OCI-LY7 (cell line): ENCODE results near the gene C10orf143. TPM values are rescaled to one million over a fixed set of nuclear protein-coding genes. Genes with fewer than 3 reads are reported as not detected.

ENCODE experiments used
- BruUV-seq: library from RNA; stranded (reverse); fragments of 400-500 nt; replicated peaks from 2 replicates; lab custom pipeline; 2021; lab: Mats Ljungman, UMichigan
- CTCF ChIA-PET: fragments of 300-600 bp; sonication (Branson Sonifier 250); formaldehyde crosslinking; loops from one replicate; lab custom pipeline; 2022; ENCODE audit warnings: antibody characterized with exemption; ENCODE audit not compliant: unreplicated experiment; lab: Charles Lee
- POLR2A ChIA-PET: fragments of 300-600 bp; sonication (Branson Sonifier 250); formaldehyde crosslinking; loops from one replicate; lab custom pipeline; 2022; ENCODE audit warnings: antibody characterized with exemption; lab: Charles Lee
- DNase-seq: peaks from one replicate; pipeline ENCODE4 v3.0.0-alpha.2; 2015; ENCODE audit warnings: low spot score
- H2AFZ ChIP-seq: fragments of 200-600 bp; sonication (generic), shearing (Covaris generic); 2 replicates; pipeline ENCODE4 v1.6.1; 2014; ENCODE audit warnings: mild to moderate bottlenecking, antibody characterized with exemption, low read length, moderate library complexity
- H3K27ac ChIP-seq: fragments of 200-600 bp; sonication (generic); 2 replicates; pipeline ENCODE4 v1.5.1; 2014; ENCODE audit warnings: mixed run types, low read depth, mild to moderate bottlenecking, moderate library complexity, low read length, inconsistent platforms; ENCODE audit not compliant: poor library complexity, severe bottlenecking
- H3K36me3 ChIP-seq: fragments of 200-600 bp; sonication (generic); 2 replicates; pipeline ENCODE4 v1.6.1; 2014; ENCODE audit warnings: mild to moderate bottlenecking, antibody characterized with exemption, low read length, moderate library complexity, mixed read lengths; ENCODE audit not compliant: insufficient read depth
- H3K4me1 ChIP-seq: fragments of 200-600 bp; sonication (generic); 2 replicates; pipeline ENCODE4 v1.5.1; 2014; ENCODE audit warnings: mild to moderate bottlenecking, low read length; ENCODE audit not compliant: insufficient read depth, poor library complexity, severe bottlenecking
- H3K4me2 ChIP-seq: fragments of 200-600 bp; sonication (generic); 2 replicates; pipeline ENCODE4 v1.6.1; 2014; ENCODE audit warnings: mild to moderate bottlenecking, low read length
- H3K4me3 ChIP-seq: fragments of 200-600 bp; sonication (generic); 2 replicates; pipeline ENCODE4 v1.5.1; 2014; ENCODE audit warnings: mild to moderate bottlenecking, low read depth, low read length; ENCODE audit not compliant: poor library complexity, severe bottlenecking
- H3K79me2 ChIP-seq: fragments of 200-600 bp; sonication (generic); 2 replicates; pipeline ENCODE4 v1.6.1; 2016; ENCODE audit warnings: low read depth, mild to moderate bottlenecking, low read length, moderate library complexity, mixed read lengths; ENCODE audit not compliant: insufficient read depth
- H3K9me2 ChIP-seq: fragments of 200-600 bp; sonication (generic); 2 replicates; pipeline ENCODE4 v1.6.1; 2016; ENCODE audit warnings: mild to moderate bottlenecking, low read length, mixed read lengths; ENCODE audit not compliant: insufficient read depth
- H3K9me3 ChIP-seq: fragments of 200-600 bp; sonication (generic); 2 replicates; pipeline ENCODE4 v1.6.1; 2014; ENCODE audit warnings: mild to moderate bottlenecking, mixed run types, low read length, mixed read lengths
- H4K20me1 ChIP-seq: fragments of 200-600 bp; sonication (generic); 2 replicates; pipeline ENCODE4 v1.6.1; 2014; ENCODE audit warnings: mild to moderate bottlenecking, antibody characterized with exemption, low read length, moderate library complexity, mixed read lengths; ENCODE audit not compliant: insufficient read depth
- EZH2phosphoT487 ChIP-seq: fragments of 200-600 bp; sonication (generic); IDR thresholded peaks from 2 replicates; pipeline ENCODE4 v1.6.1; 2018; ENCODE audit warnings: low read depth, borderline replicate concordance, mild to moderate bottlenecking, mixed run types, antibody characterized with exemption, low read length, moderate library complexity, mixed read lengths
- intact Hi-C: fragments of 100-400 bp; cut with micrococcal nuclease; formaldehyde crosslinking; loops from one replicate; pipeline ENCODE4 v1.10.0; 2022; ENCODE audit not compliant: unreplicated experiment
- total RNA-seq, 2 experiments: library from RNA; depleted of rRNA in 1 of 2; stranded (reverse); fragments of >200 nt in 1 of 2; shearing (Covaris generic) in 1 of 2; gene quantifications; 2 replicates each; pipeline ENCODE4 v1.2.3, GENCODE V29; 2014 to 2022
- TF ChIP-seq, protein P1 (sequence below): fragments of 200-600 bp; sonication (generic); conservative IDR thresholded peaks from 2 replicates; pipeline ENCODE4 v1.5.1; 2014; ENCODE audit warnings: mild to moderate bottlenecking, antibody characterized with exemption, low read length, moderate library complexity, mixed read lengths

C10orf143 gene
- total RNA-seq, 2 experiments from 2014 or later = 0.88 to 6.4 TPM

- peak overlapping the region; percentile 24 for H3K4me3 ChIP-seq
- H3K27ac ChIP-seq = peak overlapping the region; percentile 37
- peak overlapping the region; percentile 58 for H3K4me2 ChIP-seq
- no peak for DNase-seq
- TF ChIP-seq EZH2phosphoT487 = no peak
- TF ChIP-seq, protein P1, sequence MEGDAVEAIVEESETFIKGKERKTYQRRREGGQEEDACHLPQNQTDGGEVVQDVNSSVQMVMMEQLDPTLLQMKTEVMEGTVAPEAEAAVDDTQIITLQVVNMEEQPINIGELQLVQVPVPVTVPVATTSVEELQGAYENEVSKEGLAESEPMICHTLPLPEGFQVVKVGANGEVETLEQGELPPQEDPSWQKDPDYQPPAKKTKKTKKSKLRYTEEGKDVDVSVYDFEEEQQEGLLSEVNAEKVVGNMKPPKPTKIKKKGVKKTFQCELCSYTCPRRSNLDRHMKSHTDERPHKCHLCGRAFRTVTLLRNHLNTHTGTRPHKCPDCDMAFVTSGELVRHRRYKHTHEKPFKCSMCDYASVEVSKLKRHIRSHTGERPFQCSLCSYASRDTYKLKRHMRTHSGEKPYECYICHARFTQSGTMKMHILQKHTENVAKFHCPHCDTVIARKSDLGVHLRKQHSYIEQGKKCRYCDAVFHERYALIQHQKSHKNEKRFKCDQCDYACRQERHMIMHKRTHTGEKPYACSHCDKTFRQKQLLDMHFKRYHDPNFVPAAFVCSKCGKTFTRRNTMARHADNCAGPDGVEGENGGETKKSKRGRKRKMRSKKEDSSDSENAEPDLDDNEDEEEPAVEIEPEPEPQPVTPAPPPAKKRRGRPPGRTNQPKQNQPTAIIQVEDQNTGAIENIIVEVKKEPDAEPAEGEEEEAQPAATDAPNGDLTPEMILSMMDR = no peak
- peaks cover 98% of the 10 kb centered on the region for H3K79me2 ChIP-seq
- H4K20me1 ChIP-seq = peaks cover 18% of the 10 kb centered on the region; the same call in 1 of the 2 replicates
- H2AFZ ChIP-seq = no peak overlapping the region
- H3K9me2 ChIP-seq = no peaks in the 10 kb centered on the region
- ChIA-PET CTCF (no interaction called here), POLR2A (interaction anchor here (1.0 kb wide), 1 partner anchor 36 kb away, joined by 3 read pairs; the partner anchor contains the start of gene C10orf143)
- H3K4me1 ChIP-seq = peaks cover 34% of the 10 kb centered on the region
- intact Hi-C loops = no loop called here
- BruUV-seq = no TSS peak
- peaks cover 82% of the 10 kb centered on the region for H3K36me3 ChIP-seq
- H3K9me3 ChIP-seq = no peaks in the 10 kb centered on the region
Measured at GRCh38 chr10:130146042-130146441, 35.4 kb upstream of the C10orf143 start.

DNA sequence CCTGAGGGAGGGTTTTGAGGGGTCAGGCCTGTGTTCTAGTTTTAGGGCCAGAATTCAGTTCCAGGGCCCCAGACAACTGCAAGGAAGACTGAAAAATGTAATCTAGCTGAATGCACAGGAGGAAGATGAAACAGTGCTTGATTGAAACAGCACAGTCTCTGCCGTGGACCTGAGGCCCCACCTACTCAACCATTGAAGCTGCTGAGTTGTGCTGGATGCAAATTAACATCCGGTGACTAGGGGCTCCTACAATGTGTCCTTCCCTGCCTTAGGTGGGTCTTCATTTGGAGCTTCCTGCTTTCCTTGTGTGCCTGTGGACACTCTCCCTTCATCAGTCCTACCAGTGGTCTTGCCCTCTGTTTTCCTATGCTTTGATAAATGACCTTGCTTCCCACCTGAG, 31.2 kb upstream of the C10orf143 start:
- H3K4me2 ChIP-seq = peak overlapping the region; percentile 98
- peaks cover 100% of the 10 kb centered on the region for H3K79me2 ChIP-seq
- H3K4me1 ChIP-seq = peaks cover 72% of the 10 kb centered on the region
- peak; percentile 76 for DNase-seq
- peaks cover 47% of the 10 kb centered on the region for H4K20me1 ChIP-seq
- CTCF ChIA-PET = interaction anchor here (0.5 to 1.6 kb wide), 4 partner anchors 12 to 675 kb away, joined by 3 to 6 read pairs (median 4); no protein-coding TSS in a partner anchor
- no peaks in the 10 kb centered on the region for H3K9me2 ChIP-seq
- H3K27ac ChIP-seq = peak overlapping the region; percentile 88
- BruUV-seq = no TSS peak
- H3K9me3 ChIP-seq = no peaks in the 10 kb centered on the region
- TF ChIP-seq, protein P1 = no peak
- peaks cover 74% of the 10 kb centered on the region for H3K36me3 ChIP-seq
- peak overlapping the region; percentile 61 for H3K4me3 ChIP-seq
- H2AFZ ChIP-seq = no peak overlapping the region
- intact Hi-C loops = loop anchor here (1.0 kb wide), 1 partner anchor 32 kb away; the partner anchor contains the start of gene C10orf143
- POLR2A ChIA-PET = interaction anchor here (0.8 to 2.4 kb wide), 5 partner anchors 15 to 35 kb away, joined by 3 to 22 read pairs (median 3); partner anchors contain the start of gene C10orf143

DNA sequence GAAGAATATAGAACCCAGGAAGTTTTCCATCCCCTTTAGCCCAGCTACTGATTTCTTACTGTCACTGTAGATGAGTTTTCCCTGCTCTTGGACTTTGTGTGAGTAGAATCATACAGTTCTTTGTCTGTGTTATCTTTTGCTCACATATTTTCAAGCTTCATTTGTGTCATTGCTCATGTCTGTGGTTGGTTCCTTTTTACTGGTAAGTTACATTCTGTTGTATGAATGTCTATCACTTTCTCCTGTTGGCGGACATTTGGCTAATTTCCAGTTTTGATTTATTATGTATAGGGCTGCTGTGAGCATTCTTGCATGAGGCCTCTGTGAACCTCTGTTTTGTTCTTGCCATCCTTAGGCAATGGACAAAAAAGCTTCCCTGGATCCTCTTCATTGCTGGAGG, 30.8 kb upstream of the C10orf143 start:
- TF ChIP-seq, protein P1 = no peak
- no peak for TF ChIP-seq EZH2phosphoT487
- CTCF ChIA-PET = interaction anchor here (1.4 to 1.6 kb wide), 2 partner anchors 11 to 14 kb away, joined by 3 to 4 read pairs; no protein-coding TSS in a partner anchor
- no TSS peak for BruUV-seq
- Histone ChIP-seq H3K27ac (peak overlapping the region; percentile 88), H3K9me2 (no peaks in the 10 kb centered on the region), H3K4me2 (peak overlapping the region; percentile 98), H3K4me1 (peaks cover 71% of the 10 kb centered on the region), H3K79me2 (peaks cover 100% of the 10 kb centered on the region), H4K20me1 (peaks cover 46% of the 10 kb centered on the region), H2AFZ (no peak overlapping the region), H3K36me3 (peaks cover 70% of the 10 kb centered on the region), H3K4me3 (peak overlapping the region; percentile 61), H3K9me3 (no peaks in the 10 kb centered on the region)
- POLR2A ChIA-PET = interaction anchor here (0.8 to 2.4 kb wide), 4 partner anchors 15 to 31 kb away, joined by 3 to 22 read pairs (median 3); partner anchors contain the start of gene C10orf143
- DNase-seq = no peak
- intact Hi-C loops = no loop called here
